Measurements from ENCODE around the gene ILDR2.

- TF ChIP-seq, protein P1, sequence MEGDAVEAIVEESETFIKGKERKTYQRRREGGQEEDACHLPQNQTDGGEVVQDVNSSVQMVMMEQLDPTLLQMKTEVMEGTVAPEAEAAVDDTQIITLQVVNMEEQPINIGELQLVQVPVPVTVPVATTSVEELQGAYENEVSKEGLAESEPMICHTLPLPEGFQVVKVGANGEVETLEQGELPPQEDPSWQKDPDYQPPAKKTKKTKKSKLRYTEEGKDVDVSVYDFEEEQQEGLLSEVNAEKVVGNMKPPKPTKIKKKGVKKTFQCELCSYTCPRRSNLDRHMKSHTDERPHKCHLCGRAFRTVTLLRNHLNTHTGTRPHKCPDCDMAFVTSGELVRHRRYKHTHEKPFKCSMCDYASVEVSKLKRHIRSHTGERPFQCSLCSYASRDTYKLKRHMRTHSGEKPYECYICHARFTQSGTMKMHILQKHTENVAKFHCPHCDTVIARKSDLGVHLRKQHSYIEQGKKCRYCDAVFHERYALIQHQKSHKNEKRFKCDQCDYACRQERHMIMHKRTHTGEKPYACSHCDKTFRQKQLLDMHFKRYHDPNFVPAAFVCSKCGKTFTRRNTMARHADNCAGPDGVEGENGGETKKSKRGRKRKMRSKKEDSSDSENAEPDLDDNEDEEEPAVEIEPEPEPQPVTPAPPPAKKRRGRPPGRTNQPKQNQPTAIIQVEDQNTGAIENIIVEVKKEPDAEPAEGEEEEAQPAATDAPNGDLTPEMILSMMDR (conservative IDR thresholded peaks at IDR 0.05): no peak
- no peak for TF ChIP-seq EZH2 (IDR thresholded peaks at IDR 0.05; ENCODE audit: low read depth)
Measured at GRCh38 chr1:166956057-166956850, 19.1 kb downstream of the ILDR2 start.
